K562 (cell line): ENCODE results near the gene HAND2. TPM values are rescaled to one million over a fixed set of nuclear protein-coding genes. Genes with fewer than 3 reads are reported as not detected.

Experiments used
- ATAC-seq: fragments of 200-7000 bp; cut with Tn5 transposase; 3 replicates; pipeline ENCODE4 v1.9.1; 2020; ENCODE audit warnings: moderate library complexity
- BruUV-seq: library from RNA; stranded (reverse); fragments of 400-500 nt; replicated peaks from 2 replicates; lab custom pipeline; 2021; lab: Mats Ljungman, UMichigan
- CTCF ChIA-PET: fragments of 300-600 bp; formaldehyde crosslinking; extraction: SDS; loops from one replicate; lab custom pipeline; 2021; ENCODE audit warnings: low intra/inter-chr PET ratio; lab: Yijun Ruan, JAX
- POLR2A ChIA-PET: fragments of 300-600, 350-650 bp; sonication (Branson Sonifier 250); formaldehyde crosslinking; extraction: SDS; loops from one replicate; lab custom pipeline; 2021; ENCODE audit warnings: antibody characterized with exemption, inconsistent platforms; lab: Yijun Ruan, JAX
- DNase-seq, 4 experiments: peaks; one replicate each; pipeline versions ENCODE4 v3.0.0 to v3.0.0-alpha.2; 2011 to 2018; ENCODE audit warnings: low spot score in 3 of 4, mixed read lengths in 3 of 4; ENCODE audit errors: extremely low read depth in 1 of 4
- FAIRE-seq: peaks from 2 replicates; lab custom pipeline; 2011; peaks lifted over from hg19 to GRCh38; lab: Jason Lieb, UNC
- H2AFZ ChIP-seq: 2 replicates; pipeline ENCODE4 v1.6.0; 2011; ENCODE audit warnings: low read depth, low read length, control low read depth, inconsistent platforms
- H3K27ac ChIP-seq: fragments of 200-600 bp; 3 replicates; pipeline ENCODE4 v1.8.0; 2011; ENCODE audit warnings: low read depth, mild to moderate bottlenecking, control low read depth, inconsistent platforms, low read length, moderate library complexity, mixed read lengths; ENCODE audit errors: extremely low read depth
- H3K27me3 ChIP-seq, 2 experiments: fragments of 300-600 bp in 1 of 2; 2 replicates in 1 of 2; 3 replicates in 1 of 2; pipeline versions ENCODE4 v1.6.0 to v1.8.0; 2011; ENCODE audit warnings: inconsistent platforms in 2 of 2, low read length in 2 of 2, mild to moderate bottlenecking in 1 of 2, mixed read lengths in 1 of 2, moderate library complexity in 1 of 2; ENCODE audit not compliant: control insufficient read depth in 2 of 2, insufficient read depth in 2 of 2
- H3K36me3 ChIP-seq: fragments of 300-600 bp; 3 replicates; pipeline ENCODE4 v1.8.0; 2011; ENCODE audit warnings: mild to moderate bottlenecking, low read length, inconsistent platforms; ENCODE audit not compliant: control insufficient read depth, insufficient read depth
- H3K4me1 ChIP-seq, 2 experiments: fragments of 200-600 bp in 1 of 2; replicated peaks in 1 of 2; 2 replicates in 1 of 2; 3 replicates in 1 of 2; pipeline versions ENCODE4 v1.5.1 to v1.8.0; 2011; ENCODE audit warnings: inconsistent platforms in 2 of 2, low read length in 2 of 2, mild to moderate bottlenecking in 1 of 2, mixed read lengths in 1 of 2, moderate library complexity in 1 of 2; ENCODE audit not compliant: control insufficient read depth in 2 of 2, insufficient read depth in 2 of 2
- H3K4me2 ChIP-seq: 2 replicates; pipeline ENCODE4 v1.6.1; 2011; ENCODE audit warnings: low read length, control low read depth, inconsistent platforms, mixed read lengths; ENCODE audit not compliant: insufficient read depth
- H3K4me3 ChIP-seq: fragments of 200-600 bp; sonication (generic), shearing (Covaris generic); 2 replicates; pipeline ENCODE4 v1.5.1; 2016; ENCODE audit warnings: control low read depth, inconsistent platforms
- H3K79me2 ChIP-seq: fragments of 200-600 bp; 3 replicates; pipeline ENCODE4 v1.8.0; 2011; ENCODE audit warnings: low read length, inconsistent platforms; ENCODE audit not compliant: control insufficient read depth, insufficient read depth
- H3K9ac ChIP-seq, 2 experiments: 2 replicates each; pipeline versions ENCODE4 v1.6.0 to v1.6.1; 2011; ENCODE audit warnings: low read depth in 2 of 2, low read length in 2 of 2, control low read depth in 1 of 2, inconsistent platforms in 1 of 2, mild to moderate bottlenecking in 1 of 2, mixed read lengths in 1 of 2; ENCODE audit not compliant: insufficient read depth in 1 of 2
- H3K9me1 ChIP-seq: one replicate; pipeline ENCODE4 v1.6.0; 2011; ENCODE audit warnings: inconsistent platforms, mild to moderate bottlenecking, low read length, moderate library complexity; ENCODE audit not compliant: control insufficient read depth, insufficient read depth
- H3K9me3 ChIP-seq: replicated peaks from 2 replicates; pipeline ENCODE4 v1.5.1; 2011; ENCODE audit warnings: low read depth, low read length, inconsistent platforms; ENCODE audit not compliant: control insufficient read depth, insufficient read depth
- H4K20me1 ChIP-seq: replicated peaks from 2 replicates; pipeline ENCODE4 v1.6.1; 2011; ENCODE audit warnings: low read length, inconsistent platforms, mixed read lengths; ENCODE audit not compliant: control insufficient read depth, insufficient read depth
- CHAMP1 ChIP-seq: fragments of 450-650 bp; IDR thresholded peaks from 2 replicates; pipeline ENCODE4 v1.6.1; 2016; ENCODE audit warnings: mild to moderate bottlenecking
- CHD2 ChIP-seq: IDR thresholded peaks from 2 replicates; pipeline ENCODE4 v1.6.1; 2011; ENCODE audit warnings: low read depth, low read length
- CREB5 ChIP-seq: fragments of 250-450 bp; sonication (Bioruptor Pico); IDR thresholded peaks from 2 replicates; pipeline ENCODE4 v1.5.0; 2020; ENCODE audit warnings: mild to moderate bottlenecking
- ILF3 ChIP-seq: fragments of 450-650 bp; IDR thresholded peaks from 2 replicates; pipeline ENCODE4 v1.6.1; 2018; ENCODE audit warnings: antibody characterized with exemption, mild to moderate bottlenecking, moderate library complexity, borderline replicate concordance
- KLF10 ChIP-seq: fragments of 250-450 bp; sonication (Bioruptor Pico); IDR thresholded peaks from 2 replicates; pipeline ENCODE4 v1.6.1; 2021; ENCODE audit warnings: matching md5 sums
- MCM3 ChIP-seq: fragments of 450-650 bp; IDR thresholded peaks from 2 replicates; pipeline ENCODE4 v1.6.1; 2016
- NFE2 ChIP-seq: IDR thresholded peaks from 2 replicates; pipeline ENCODE4 v1.6.1; 2014; ENCODE audit warnings: antibody characterized with exemption, low read depth
- NONO ChIP-seq, 2 experiments: fragments of 200-400 bp in 1 of 2; fragments of 450-650 bp in 1 of 2; formaldehyde crosslinking in 1 of 2; IDR thresholded peaks; 2 replicates each; pipeline ENCODE4 v1.6.1; 2017; ENCODE audit warnings: low read depth in 2 of 2, mild to moderate bottlenecking in 2 of 2, moderate library complexity in 2 of 2, low read length in 1 of 2
- PHTF2 ChIP-seq: fragments of 250-450 bp; sonication (Bioruptor Pico); IDR thresholded peaks from 2 replicates; pipeline ENCODE4 v1.5.0; 2021; ENCODE audit warnings: mild to moderate bottlenecking
- SNAPC5 ChIP-seq: fragments of 250-450 bp; sonication (Bioruptor Pico); IDR thresholded peaks from 2 replicates; pipeline ENCODE4 v1.8.0; 2021; ENCODE audit warnings: moderate library complexity, mild to moderate bottlenecking, inconsistent platforms
- TBL1XR1 ChIP-seq, 2 experiments: IDR thresholded peaks; 2 replicates each; pipeline ENCODE4 v1.6.1; 2012; ENCODE audit warnings: improper control_type of control experiment in 2 of 2, low read length in 2 of 2, mild to moderate bottlenecking in 1 of 2
- WHSC1 ChIP-seq: IDR thresholded peaks from one replicate; pipeline ENCODE4 v1.6.1; 2012; ENCODE audit warnings: low read length, control low read depth, inconsistent platforms
- XRCC3 ChIP-seq: fragments of 450-650 bp; IDR thresholded peaks from 2 replicates; pipeline ENCODE4 v1.6.1; 2017; ENCODE audit warnings: mild to moderate bottlenecking, moderate library complexity
- ZBTB1 ChIP-seq: sonication (generic); formaldehyde crosslinking; IDR thresholded peaks from 2 replicates; pipeline ENCODE4 v1.8.1; 2023; ENCODE audit warnings: missing genetic modification reagents, low read depth, mild to moderate bottlenecking, borderline replicate concordance
- ZBTB8A ChIP-seq: fragments of 450-650 bp; IDR thresholded peaks from 2 replicates; pipeline ENCODE4 v1.6.1; 2018; ENCODE audit warnings: mild to moderate bottlenecking, moderate library complexity; ENCODE audit not compliant: partially characterized antibody
- ZC3H8 ChIP-seq: fragments of 450-650 bp; IDR thresholded peaks from 2 replicates; pipeline ENCODE4 v1.6.1; 2017
- ZNF75A ChIP-seq: fragments of 450-650 bp; formaldehyde crosslinking; IDR thresholded peaks from 2 replicates; pipeline ENCODE4 v1.4.0; 2020; ENCODE audit warnings: mild to moderate bottlenecking
- WGBS: fragments of 100-300 bp; shearing (Covaris generic); methylation state at CpG from one replicate; pipeline ENCODE4 v1.1.6; 2016; ENCODE audit warnings: low coverage, mixed read lengths; ENCODE audit not compliant: insufficient coverage; ENCODE audit errors: missing lambda C conversion rate; 5-methylcytosine and 5-hydroxymethylcytosine counted together
- in situ Hi-C: fragments of 300-500 bp; cut with MboI; formaldehyde crosslinking; loops from 4 replicates; pipeline ENCODE4 v1.15.0; 2018; ENCODE audit warnings: inconsistent platforms, mixed read lengths
- intact Hi-C: fragments of 100-400 bp; cut with micrococcal nuclease; formaldehyde crosslinking; loops from 2 replicates; pipeline ENCODE4 v1.14.2; 2022
- polyA plus RNA-seq, 8 experiments: library from polyadenylated mRNA; depleted of rRNA in 4 of 8; stranded (reverse) in 5 of 8; unstranded in 3 of 8; fragments of >200 nt; fragmentation: Nextera tagmentation in 2 of 8; fragmentation: Illumina TruSeq in 1 of 8; extraction: Ambion mirVana in 2 of 8; extraction: Trizol in 1 of 8; gene quantifications; 2 replicates each; pipeline versions ENCODE4 v1.2.1 to v1.2.3, GENCODE V29; 2011 to 2014; ENCODE audit warnings: inconsistent platforms in 1 of 8, missing spikeins in 1 of 8
- total RNA-seq, 7 experiments: library from RNA; depleted of rRNA in 6 of 7; stranded (reverse); fragments of >200 nt in 6 of 7; fragmentation: Illumina TruSeq in 2 of 7; extraction: Trizol in 2 of 7; gene quantifications; 2 replicates each; pipeline versions ENCODE4 v1.2.1 to v1.2.3, GENCODE V29; 2011 to 2021; ENCODE audit warnings: low replicate concordance in 1 of 7

HAND2 gene
- total and polyA plus RNA-seq, 9 of the 15 experiments (the other 6 are each of a cell fraction or from before 2014, with no cell fraction given), result 1.7 to 12.8 (median 4.9) TPM

GRCh38 chr4:173530326-173531085, 477 bp upstream of the HAND2 start:
- Histone ChIP-seq H3K9me1 (no peaks in the 10 kb centered on the region), H3K4me1 (peaks cover 0 to 20% of the 10 kb centered on the region in 2 experiments; a peak in 3 of 5 replicates), H3K4me3 (peak overlapping the region; percentile 47; the same call in 1 of the 2 replicates), H3K9me3 (no peaks in the 10 kb centered on the region), H3K36me3 (no peaks in the 10 kb centered on the region), H2AFZ (no peak overlapping the region), H3K79me2 (peaks cover 34% of the 10 kb centered on the region), H3K27ac (no peak overlapping the region), H3K9ac (no peak overlapping the region), H3K4me2 (no peak overlapping the region), H4K20me1 (no peaks in the 10 kb centered on the region), H3K27me3 (no peaks in the 10 kb centered on the region)
- in situ Hi-C loops (no loop called here), intact Hi-C loops (no loop called here)
- POLR2A ChIA-PET, result interaction anchor here (0.7 to 1.2 kb wide), 2 partner anchors 8 to 16 kb away, joined by 3 read pairs; no protein-coding TSS in a partner anchor
- ATAC-seq (no peak), DNase-seq (no peak), FAIRE-seq (no peak)
- CTCF ChIA-PET, result no interaction called here
- TSS peak; percentile 30 for BruUV-seq
- WGBS, result 49% methylated on average over 20 of the region's 34 CpGs
- TF ChIP-seq NFE2 (no peak), CREB5 (CRISPR knock-in tag) (no peak), ZC3H8 (no peak), CHAMP1 (no peak), ZBTB1 (CRISPR knock-in tag) (no peak), SNAPC5 (CRISPR knock-in tag) (no peak), KLF10 (CRISPR knock-in tag) (no peak), XRCC3 (no peak), PHTF2 (CRISPR knock-in tag) (no peak), MCM3 (no peak), ZNF75A (CRISPR knock-in tag) (no peak), ILF3 (no peak), CHD2 (no peak), WHSC1 (no peak), ZBTB8A (no peak), NONO (IDR thresholded peaks at IDR 0.05; ENCODE audit: low read depth in 2 of 2, low read length in 1 of 2) (no peak), TBL1XR1 (IDR thresholded peaks at IDR 0.05; ENCODE audit: low read length in 2 of 2) (no peak)
